Amniotic epithelial cell (primary cell): ENCODE results near the gene PIH1D2.
A peak's percentile ranks its signal among the peaks of the same experiment; 100 is the strongest.
"Not testable (repeated sequence)": the region's sequence is repeated elsewhere in the genome, so short reads cannot be mapped to it uniquely, and the experiment has no call there.

Source experiments
- DNase-seq: peaks from one replicate; pipeline ENCODE4 v3.0.0-alpha.2; 2010; ENCODE audit warnings: low read depth

PIH1D2 gene

GRCh38 chr11:112073941-112074811, at the start of gene PIH1D2, which contains the start of gene NKAPD1:
Gene PIH1D2, minus strand, starts transcription at chr11:112074017. Its CDS starts 843 bp downstream, at chr11:112073174.
Gene NKAPD1, plus strand, starts transcription at chr11:112074299. Its CDS starts 1,276 bp downstream, at chr11:112075575.
- DNase-seq = peak; percentile 87

DNA sequence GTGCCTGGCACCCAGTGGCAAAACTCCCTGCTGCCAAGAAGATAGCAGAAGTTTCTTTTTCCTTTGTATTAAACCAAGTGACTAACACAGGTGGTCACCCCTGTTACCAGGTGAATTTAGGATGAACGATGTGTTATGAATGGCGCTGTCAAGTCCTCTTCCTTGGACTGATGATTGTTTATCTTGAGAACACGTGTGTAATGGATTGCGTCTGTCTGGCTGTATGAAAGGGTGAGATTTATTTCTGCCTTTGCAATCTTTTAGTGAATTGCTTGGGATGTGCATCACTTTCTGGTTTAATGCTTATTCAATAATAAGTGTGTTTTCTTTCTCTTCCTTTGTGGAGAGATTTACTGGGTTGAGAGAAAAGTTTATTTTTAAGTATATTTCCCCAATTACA, 49.3 kb upstream of the PIH1D2 start:
- DNase-seq = peak; percentile 65

DNA sequence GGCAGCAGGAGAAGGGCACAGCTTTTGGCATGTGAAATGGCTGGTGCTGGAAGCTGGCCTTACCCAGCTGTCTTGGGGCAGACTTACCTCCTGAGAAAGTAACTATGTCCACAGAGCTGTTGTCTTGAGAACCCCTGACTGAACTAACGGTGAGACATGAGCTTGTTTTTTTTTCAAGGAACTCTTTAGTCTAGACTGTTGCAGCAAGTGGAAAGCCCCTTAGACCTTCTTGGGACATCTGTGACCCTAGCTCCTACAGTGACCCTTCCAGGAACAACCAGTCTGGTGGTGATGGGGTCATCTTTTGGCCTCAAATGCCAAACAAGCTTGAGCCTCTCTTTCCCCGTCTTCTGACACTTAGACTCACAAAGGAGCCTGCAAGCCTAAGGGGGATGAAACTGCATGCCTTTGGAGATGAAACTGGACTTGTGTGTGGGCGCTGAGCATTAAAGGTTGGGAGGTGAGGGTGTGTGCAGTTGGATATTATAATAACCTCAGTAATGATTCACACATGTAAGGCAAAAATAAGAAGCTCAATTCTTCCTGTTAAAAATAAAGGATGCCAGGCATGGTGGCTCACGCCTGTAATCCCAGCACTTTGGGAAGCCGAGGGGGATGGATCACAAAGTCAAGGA, 48.3 kb upstream of the PIH1D2 start:
- no peak for DNase-seq

- DNase-seq = no peak
These were observed 44.4 kb upstream of the PIH1D2 start for GRCh38 chr11:112118176-112118575.

DNA sequence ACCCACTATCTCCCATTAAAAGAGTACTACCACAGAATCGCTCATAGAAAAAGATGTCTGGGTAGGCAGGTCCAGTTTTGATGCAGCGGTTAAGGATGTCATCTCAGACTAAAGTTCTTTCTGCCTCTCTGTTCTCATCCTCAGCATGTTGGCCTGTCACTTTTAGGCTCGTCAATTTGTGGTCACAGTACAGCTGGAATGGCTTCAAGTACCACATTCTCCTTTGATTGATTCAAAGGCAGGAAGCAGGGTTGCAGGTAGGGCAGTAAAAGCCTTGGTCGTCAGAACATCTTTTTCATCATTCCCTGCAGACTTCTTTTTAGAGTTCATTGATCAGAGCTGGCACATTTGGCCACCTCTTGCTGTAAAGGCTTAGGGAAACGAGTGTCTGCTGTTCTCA, 41.6 kb upstream of the PIH1D2 start:
- DNase-seq = no peak

- DNase-seq = no peak
These were observed 40.6 kb upstream of the PIH1D2 start for GRCh38 chr11:112114460-112114859.

DNA sequence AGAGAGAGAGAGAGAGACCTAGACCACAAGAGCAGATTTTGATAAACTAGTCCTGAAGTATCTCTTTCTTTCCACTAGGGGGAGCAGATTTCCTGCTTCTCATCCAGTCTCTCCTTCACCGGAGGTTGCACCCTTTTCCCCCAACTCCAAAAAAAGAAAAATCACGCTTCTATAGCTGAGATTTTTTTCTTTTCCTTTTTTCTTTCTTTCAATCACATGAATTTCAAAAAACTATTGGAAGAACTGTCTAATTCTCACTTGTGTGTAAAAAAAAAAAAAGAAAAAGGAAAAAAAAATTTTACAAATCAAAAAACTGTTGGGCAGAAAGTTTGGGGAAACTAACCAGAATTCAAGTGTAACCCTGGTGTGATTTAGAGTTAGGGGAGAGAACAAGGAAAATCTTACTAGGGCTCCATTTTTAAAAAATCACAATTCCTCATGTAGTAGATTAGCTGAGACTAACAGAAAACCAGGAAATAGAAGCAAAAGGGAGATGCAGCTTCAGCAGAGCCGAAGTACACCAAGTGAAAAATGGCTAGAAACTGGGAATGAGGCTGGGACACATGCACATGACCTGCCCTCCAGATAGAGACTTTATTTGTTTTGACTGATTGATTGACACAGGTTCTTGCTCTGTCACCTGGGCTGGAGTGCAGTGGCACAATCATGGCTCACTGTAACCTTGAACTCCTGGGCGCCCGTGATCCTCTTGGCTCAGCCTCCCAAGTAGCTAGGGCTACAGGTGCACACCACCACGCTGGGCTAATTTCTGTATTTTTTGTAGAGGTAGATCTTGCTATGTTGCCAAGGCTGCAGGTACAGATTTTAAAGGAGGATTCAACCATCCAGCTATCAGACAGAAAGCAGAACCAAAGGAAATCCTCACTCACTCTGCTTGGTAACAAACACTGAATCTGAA, 40.0 kb upstream of the PIH1D2 start:
- peak; percentile 82 for DNase-seq

DNA sequence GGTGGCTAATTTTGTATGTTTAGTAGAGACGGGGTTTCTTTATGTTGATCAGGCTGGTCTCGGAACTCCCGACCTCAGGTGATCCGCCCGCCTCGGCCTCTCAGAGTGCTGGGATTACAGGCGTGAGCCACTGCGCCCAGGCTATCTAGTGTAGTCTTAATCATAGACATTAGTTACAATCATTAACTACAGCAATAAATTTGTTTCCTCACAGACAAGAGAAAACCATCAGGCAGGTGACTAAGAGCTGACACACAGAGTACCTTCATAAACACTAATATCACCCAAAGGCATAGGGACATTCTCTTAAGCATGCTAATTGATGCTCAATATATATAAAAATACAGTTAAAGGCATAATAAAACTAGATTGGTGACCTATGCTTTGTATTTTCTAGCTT, 32.3 kb upstream of the PIH1D2 start:
- no peak for DNase-seq

GRCh38 chr11:112103446-112103845, 29.6 kb upstream of the PIH1D2 start:
- DNase-seq = no peak

DNA sequence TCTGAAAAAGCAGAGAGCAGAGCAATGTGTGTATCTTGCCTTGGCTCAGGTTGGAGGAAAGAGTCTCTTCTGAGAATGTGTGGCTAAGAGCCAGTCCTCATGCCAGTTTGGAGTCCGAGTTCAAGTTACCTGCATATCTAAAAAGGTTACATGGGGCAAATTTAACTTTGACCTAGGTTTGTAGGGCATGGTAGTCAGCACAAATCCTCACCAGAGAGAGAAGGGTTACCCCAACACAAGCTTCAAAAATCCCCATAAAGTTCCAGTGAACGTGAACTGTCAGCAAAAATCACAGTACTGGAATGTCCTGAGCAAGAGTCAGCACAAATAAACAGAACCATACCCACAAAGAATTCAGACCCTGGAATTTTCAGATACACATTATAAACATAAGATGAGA, 26.6 kb upstream of the PIH1D2 start:
- DNase-seq = peak; percentile 61

DNA sequence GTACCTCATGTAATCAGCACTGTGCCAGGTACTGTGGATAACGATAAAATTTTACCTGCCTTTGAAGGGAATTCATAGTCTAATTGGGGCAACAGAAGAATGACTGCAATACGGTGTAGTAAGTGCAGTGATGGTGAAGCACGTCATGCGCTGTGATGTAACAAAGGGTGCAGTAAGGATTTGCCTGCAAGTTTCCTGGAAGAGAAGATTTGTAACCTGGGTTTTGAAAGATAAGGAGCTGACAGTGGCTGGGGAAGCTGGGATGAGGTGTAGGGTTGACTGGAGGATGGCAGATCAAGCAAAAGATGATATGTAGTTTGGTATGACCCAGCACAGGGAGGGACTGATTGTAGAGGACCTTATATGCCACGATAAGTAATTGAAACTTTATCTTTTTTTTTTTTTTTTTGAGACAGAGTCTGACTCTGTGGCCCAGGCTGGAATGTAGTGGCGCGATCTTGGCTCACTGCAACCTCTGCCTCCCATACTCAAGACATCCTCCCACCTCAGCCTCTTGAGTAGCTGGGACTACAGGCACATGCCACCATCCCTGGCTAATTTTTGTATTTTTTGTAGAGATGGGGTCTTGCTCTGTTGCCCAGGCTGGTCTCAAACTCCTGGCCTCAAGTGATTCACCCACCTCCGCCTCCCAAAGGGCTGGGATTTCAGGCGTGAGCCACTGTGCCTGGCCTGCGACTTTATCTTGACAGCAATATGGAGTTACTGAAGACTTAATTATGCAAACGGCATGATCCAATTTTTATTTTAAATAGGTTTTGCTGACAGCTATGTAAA, 24.1 kb upstream of the PIH1D2 start:
- peak; percentile 72 for DNase-seq

- no peak for DNase-seq
These were observed 22.4 kb upstream of the PIH1D2 start for GRCh38 chr11:112096194-112096593.

- DNase-seq = not testable (repeated sequence)
These were observed 21.5 kb upstream of the PIH1D2 start for GRCh38 chr11:112095302-112095701.

DNA sequence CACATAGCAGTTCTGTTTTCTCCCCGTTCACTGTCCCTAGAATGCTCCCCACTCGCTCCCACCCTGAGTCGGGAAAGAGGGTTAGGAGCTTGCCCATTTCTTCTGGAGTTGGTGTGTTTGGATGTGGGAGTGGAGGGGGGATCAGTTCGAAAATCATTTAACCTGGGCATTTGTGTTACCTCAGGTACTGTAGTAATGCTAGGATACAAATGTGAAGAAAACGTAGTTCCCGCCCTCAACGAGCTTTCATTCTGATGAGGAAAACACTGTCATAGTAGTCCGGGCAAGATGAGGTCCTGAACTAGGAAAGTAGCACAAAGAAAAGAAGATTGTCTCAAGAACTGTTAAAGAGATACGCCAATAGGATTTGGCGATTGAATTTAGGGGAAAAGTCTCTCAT, 13.4 kb upstream of the PIH1D2 start:
- DNase-seq = peak; percentile 13

- peak; percentile 94 for DNase-seq
These were observed 12.8 kb upstream of the PIH1D2 start, which contains the start of the genes SDHD and TIMM8B for GRCh38 chr11:112086422-112087191. Gene SDHD, plus strand, starts transcription at chr11:112086873. Its CDS starts 35 bp downstream, at chr11:112086908. Gene TIMM8B, minus strand, starts transcription at chr11:112086756. Its CDS starts 33 bp downstream, at chr11:112086723.

GRCh38 chr11:112085822-112086421, 12.1 kb upstream of the PIH1D2 start:
- DNase-seq = peak; percentile 43

DNA sequence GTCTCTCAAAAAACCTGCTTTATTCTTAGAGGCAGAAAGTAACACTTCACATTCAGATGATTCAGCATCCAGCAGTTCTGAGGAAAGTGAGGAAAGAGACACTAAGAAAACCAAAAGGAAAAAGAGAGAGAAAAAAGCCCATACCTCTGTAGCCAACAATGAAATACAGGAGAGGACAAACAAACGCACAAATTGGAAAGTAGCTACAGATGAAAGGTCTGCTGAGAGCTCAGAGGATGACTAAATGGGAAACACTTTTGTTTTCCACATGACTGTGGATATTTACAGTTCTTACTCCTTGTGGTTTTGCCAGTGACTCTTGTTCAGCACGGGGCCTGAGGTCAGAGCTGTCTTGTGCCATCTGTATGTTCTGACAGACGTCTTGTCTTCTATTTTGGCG, 8.9 kb upstream of the PIH1D2 start:
- peak; percentile 96 for DNase-seq

DNA sequence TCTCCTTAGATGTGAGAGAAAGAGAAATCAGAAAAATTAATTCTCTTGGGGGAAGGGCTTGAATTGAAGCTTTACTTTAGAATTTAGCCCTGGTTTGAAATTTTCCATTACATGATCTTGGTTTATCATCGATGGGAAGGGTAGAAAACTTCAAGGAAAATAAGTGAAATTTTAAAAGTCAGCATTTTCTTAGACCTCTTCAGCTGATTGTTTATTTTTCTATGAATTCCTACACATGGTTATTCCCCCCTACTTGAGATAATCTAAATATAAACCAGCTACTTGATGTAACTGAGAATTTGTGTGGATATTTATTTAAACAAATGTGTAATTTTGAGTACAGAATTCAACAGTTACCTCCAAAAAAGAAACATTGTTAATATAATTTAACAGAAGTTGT, 10.9 kb downstream of the PIH1D2 start:
- no peak for DNase-seq

DNA sequence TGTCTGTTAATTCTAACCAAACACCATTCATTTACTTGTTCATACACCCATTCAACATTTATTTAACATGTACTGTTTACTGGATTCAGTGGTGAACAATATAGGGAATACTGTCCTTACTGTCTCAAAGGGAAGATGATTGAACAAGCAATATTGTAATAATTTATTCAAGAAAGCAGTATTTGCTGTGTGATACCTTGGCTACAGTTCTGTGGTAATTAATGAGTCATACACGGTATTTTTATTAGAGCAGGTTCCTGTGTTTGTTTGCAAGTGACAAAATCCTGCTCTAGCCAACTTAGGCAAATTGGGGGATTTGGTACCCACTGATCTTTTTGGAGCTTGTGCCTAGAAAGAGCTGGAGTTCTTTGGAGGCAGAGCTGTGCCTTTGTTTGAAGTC, 15.7 kb downstream of the PIH1D2 start:
- no peak for DNase-seq

DNA sequence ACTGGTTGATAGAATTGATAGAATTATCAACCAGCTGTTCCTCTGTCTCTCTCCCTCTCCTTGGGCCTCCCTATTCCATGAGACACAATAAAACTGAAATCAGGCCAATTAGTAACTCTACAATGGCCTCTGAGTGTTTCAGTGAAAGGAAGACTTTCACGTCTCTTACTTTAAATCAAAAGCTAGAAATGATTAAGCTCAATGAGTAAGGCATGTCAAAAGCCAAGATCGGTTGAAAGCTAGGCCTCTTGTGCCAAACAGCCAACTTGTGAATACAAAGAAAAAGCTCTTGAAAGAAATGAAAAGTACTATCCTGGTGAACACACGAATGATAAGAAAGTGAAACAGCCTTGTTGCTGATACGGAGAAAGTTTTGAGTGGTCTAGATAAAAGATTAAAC, 16.6 kb downstream of the PIH1D2 start:
- no peak for DNase-seq
